Measurements from ENCODE around the gene NEDD4. TPM values are rescaled to one million over a fixed set of nuclear protein-coding genes. Genes with fewer than 3 reads are reported as not detected.
"Not testable (repeated sequence)": the region's sequence is repeated elsewhere in the genome, so short reads cannot be mapped to it uniquely, and the experiment has no call there.

The NEDD4 gene
- total and polyA plus RNA-seq, 7 donors = 3.2 to 28.6 (median 19.4) TPM

DNA sequence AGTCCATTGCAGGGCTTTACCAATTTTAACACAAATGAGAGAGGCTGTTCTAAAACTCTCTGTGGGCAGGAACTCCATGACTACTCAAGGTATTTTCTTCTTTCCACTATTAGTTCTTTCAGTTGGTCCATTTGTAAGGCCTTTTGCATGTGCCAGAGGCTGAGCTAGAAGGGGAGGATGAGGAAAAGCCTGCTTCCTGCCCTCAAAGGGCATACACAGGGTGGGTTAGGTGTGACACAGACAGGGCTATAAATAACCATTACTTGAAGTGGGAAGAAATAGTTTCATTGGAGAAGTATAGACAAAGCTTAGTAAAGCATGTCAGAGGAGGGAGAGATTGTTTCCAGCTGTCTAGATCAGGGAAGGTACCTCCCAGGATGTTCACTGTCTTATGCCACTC, 198.4 kb downstream of the NEDD4 start:
- Histone ChIP-seq H3K27me3 (no peaks in the 10 kb centered on the region), H3K36me3 (no peaks in the 10 kb centered on the region), H3K4me3 (no peak overlapping the region), H3K27ac (no peak overlapping the region), H3K9me3 (no peaks in the 10 kb centered on the region), H3K4me1 (peaks cover 0 to 10% (median 3%) of the 10 kb centered on the region in 4 donors)
- no peak for TF ChIP-seq EP300 (IDR thresholded peaks at IDR 0.05)
- TF ChIP-seq, protein P1, sequence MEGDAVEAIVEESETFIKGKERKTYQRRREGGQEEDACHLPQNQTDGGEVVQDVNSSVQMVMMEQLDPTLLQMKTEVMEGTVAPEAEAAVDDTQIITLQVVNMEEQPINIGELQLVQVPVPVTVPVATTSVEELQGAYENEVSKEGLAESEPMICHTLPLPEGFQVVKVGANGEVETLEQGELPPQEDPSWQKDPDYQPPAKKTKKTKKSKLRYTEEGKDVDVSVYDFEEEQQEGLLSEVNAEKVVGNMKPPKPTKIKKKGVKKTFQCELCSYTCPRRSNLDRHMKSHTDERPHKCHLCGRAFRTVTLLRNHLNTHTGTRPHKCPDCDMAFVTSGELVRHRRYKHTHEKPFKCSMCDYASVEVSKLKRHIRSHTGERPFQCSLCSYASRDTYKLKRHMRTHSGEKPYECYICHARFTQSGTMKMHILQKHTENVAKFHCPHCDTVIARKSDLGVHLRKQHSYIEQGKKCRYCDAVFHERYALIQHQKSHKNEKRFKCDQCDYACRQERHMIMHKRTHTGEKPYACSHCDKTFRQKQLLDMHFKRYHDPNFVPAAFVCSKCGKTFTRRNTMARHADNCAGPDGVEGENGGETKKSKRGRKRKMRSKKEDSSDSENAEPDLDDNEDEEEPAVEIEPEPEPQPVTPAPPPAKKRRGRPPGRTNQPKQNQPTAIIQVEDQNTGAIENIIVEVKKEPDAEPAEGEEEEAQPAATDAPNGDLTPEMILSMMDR (IDR thresholded peaks at IDR 0.05) = no peak
- TF ChIP-seq POLR2A (IDR thresholded peaks at IDR 0.05) = no peak
- no peak for TF ChIP-seq POLR2AphosphoS5 (IDR thresholded peaks at IDR 0.05)
- DNase-seq = no peak
- intact Hi-C loops (cut with DNase I) = no loop called here

DNA sequence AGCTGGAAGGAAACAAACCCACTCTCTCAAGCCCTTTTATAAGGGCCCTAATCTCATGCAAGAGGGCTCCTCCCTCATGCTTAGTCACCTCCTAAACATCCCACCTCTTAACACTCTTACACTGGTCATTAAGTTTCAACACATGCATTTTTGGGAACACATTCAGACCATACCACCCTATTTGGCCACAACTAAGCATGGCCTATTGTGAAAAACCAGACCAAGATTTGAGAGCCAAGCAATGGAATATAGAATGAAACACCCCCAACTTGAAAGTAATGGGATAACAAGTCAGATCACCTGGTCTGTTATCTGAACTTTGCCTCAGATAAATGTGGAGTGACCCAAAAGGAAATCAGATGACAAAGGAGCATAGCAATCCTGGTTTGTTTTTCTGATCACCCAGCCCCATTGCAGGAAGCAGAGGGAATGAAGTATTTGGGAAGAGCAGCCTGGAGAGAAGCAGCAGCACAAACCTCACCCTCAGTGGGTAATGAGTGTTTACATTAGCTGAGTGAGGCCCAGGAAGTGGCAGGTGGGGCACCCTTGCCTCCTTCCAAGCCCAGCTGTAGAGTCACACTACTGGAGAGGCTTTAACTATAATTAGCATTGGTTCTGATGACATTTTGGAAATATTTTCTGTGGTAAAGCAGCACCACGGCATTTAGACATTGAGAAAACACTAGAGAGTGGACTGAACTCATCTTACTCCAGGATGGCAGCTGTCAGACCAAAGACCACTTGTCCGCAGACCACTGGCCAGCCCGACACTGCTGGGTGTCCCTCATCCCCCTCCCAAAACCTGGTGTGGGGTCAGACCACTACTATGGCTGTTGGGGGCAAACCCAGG, 201.6 kb downstream of the NEDD4 start:
- no peak overlapping the region for H3K27ac ChIP-seq
- intact Hi-C loops (cut with DNase I) = no loop called here
- no peaks in the 10 kb centered on the region for H3K9me3 ChIP-seq
- H3K4me1 ChIP-seq = peaks cover 0 to 8% (median 3%) of the 10 kb centered on the region in 4 donors
- H3K36me3 ChIP-seq = no peaks in the 10 kb centered on the region
- H3K4me3 ChIP-seq = no peak overlapping the region
- DNase-seq = no peak
- TF ChIP-seq POLR2AphosphoS5 (IDR thresholded peaks at IDR 0.05) = no peak
- TF ChIP-seq EP300 (IDR thresholded peaks at IDR 0.05) = no peak
- TF ChIP-seq POLR2A (IDR thresholded peaks at IDR 0.05) = no peak
- TF ChIP-seq, protein P1 (IDR thresholded peaks at IDR 0.05) = no peak
- H3K27me3 ChIP-seq = no peaks in the 10 kb centered on the region
- 82 to 83% methylated on average over 3 of the region's 3 CpGs for WGBS, 2 donors

DNA sequence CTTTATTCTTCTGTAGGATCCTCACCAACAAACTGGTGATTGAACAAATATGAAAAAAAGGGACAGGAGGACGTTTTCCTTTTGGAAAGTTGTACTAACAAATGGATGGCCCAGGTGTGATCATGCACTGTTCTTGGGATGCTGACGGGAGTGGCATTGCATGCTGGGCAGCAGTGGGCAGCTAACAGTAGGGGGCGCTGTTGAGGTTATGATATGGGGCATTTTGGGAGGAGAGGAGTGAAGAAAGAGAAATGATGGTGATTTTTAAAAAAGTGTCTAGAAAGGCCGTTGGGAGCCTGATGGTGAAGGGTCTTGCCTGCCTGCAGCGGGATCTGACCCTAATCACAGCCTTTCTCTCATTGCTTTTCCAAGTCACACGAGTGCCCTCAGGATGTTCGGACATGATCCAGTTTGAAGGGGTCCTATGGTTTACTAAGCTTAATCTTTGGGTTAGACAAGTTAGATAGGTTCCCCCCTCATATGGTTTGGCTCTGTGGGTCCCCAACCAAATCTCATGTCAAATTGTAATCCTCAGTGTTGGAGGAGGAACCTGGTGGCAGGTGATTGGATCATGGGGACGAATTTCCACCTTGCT, 204.2 kb downstream of the NEDD4 start:
- H3K4me1 ChIP-seq = peaks cover 0 to 5% (median 2%) of the 10 kb centered on the region in 4 donors
- H3K36me3 ChIP-seq = no peaks in the 10 kb centered on the region
- no peaks in the 10 kb centered on the region for H3K27me3 ChIP-seq
- no peak overlapping the region for H3K27ac ChIP-seq
- WGBS, 2 donors = 77 to 86% methylated on average over 8 of the region's 8 CpGs
- no peak overlapping the region for H3K4me3 ChIP-seq
- no peaks in the 10 kb centered on the region for H3K9me3 ChIP-seq
- no peak for DNase-seq
- TF ChIP-seq POLR2AphosphoS5 (IDR thresholded peaks at IDR 0.05) (no peak), EP300 (IDR thresholded peaks at IDR 0.05) (no peak), POLR2A (IDR thresholded peaks at IDR 0.05) (no peak)
- TF ChIP-seq, protein P1 (IDR thresholded peaks at IDR 0.05) = peak in 1 of 4 experiments; percentile 39
- intact Hi-C loops (cut with DNase I) = no loop called here

DNA sequence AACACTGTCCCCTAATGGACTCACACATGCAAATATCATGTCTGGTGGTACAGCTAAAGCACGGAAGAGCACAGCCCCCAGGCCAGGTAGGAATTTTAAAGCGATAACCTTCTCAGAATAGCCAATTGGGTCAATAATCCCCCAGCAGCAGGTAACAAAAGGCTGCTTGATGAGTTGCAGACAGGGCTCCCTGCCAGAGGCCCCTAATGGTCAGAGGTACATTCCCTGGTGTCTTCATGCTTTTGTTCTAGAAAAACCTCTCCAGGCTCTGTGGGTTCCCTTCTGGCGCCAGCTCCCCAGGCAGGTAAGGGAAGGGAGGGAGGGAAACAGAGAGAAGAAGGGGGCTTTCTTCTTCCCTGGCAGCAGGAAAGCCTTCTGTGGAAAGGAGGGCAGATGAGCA, 207.1 kb downstream of the NEDD4 start:
- 91% methylated on average over 3 of the region's 3 CpGs for WGBS, 2 donors
- intact Hi-C loops (cut with DNase I) = no loop called here
- TF ChIP-seq EP300 (IDR thresholded peaks at IDR 0.05) = no peak
- TF ChIP-seq POLR2A (IDR thresholded peaks at IDR 0.05) = no peak
- TF ChIP-seq POLR2AphosphoS5 (IDR thresholded peaks at IDR 0.05) = no peak
- H3K27me3 ChIP-seq = no peaks in the 10 kb centered on the region
- H3K4me3 ChIP-seq = no peak overlapping the region
- peaks cover 0 to 8% (median 0%) of the 10 kb centered on the region in 4 donors for H3K4me1 ChIP-seq
- H3K36me3 ChIP-seq = no peaks in the 10 kb centered on the region
- H3K27ac ChIP-seq = no peak overlapping the region
- H3K9me3 ChIP-seq = no peaks in the 10 kb centered on the region
- DNase-seq = no peak

DNA sequence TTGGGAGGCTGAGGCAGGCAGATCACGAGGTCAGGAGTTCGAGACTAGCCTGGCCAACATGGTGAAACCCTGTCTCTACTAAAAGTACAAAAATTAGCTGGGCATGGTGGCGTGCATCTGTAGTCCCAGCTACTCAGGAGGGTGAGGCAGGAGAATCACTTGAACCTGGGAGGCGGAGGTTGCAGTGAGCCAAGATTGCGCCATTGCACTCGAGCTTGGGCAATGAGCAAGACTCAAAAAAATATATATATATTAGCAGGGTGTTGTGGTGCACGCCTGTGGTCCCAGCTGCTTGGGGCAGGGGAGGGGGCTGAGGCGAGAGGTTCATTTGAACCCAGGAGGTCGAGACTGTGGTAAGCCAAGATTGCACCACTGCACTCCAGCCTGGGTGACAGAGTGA, 207.8 kb downstream of the NEDD4 start:
- H3K9me3 ChIP-seq; DNase-seq; H3K27ac ChIP-seq; H3K4me3 ChIP-seq; H3K36me3 ChIP-seq; intact Hi-C loops (cut with DNase I); H3K27me3 ChIP-seq; H3K4me1 ChIP-seq: not testable (repeated sequence)
- WGBS, 2 donors = 87 to 90% methylated on average over 9 of the region's 9 CpGs
